Choroid plexus epithelial cell (primary cell): ENCODE data around the gene TRAK1.

Experiments used
- DNase-seq: peaks from one replicate; pipeline ENCODE4 v3.0.0-alpha.2; 2010; ENCODE audit warnings: low read depth
- H3K4me3 ChIP-seq: 2 replicates; pipeline ENCODE4 v1.5.1; 2011; ENCODE audit warnings: low read depth, mild to moderate bottlenecking, control low read depth, low read length, moderate library complexity
- TF ChIP-seq, protein P1 (sequence below): conservative IDR thresholded peaks from 2 replicates; pipeline ENCODE4 v1.5.1; 2011; ENCODE audit warnings: low read depth, mild to moderate bottlenecking, control low read depth, inconsistent platforms, low read length, moderate library complexity

The TRAK1 gene

DNA sequence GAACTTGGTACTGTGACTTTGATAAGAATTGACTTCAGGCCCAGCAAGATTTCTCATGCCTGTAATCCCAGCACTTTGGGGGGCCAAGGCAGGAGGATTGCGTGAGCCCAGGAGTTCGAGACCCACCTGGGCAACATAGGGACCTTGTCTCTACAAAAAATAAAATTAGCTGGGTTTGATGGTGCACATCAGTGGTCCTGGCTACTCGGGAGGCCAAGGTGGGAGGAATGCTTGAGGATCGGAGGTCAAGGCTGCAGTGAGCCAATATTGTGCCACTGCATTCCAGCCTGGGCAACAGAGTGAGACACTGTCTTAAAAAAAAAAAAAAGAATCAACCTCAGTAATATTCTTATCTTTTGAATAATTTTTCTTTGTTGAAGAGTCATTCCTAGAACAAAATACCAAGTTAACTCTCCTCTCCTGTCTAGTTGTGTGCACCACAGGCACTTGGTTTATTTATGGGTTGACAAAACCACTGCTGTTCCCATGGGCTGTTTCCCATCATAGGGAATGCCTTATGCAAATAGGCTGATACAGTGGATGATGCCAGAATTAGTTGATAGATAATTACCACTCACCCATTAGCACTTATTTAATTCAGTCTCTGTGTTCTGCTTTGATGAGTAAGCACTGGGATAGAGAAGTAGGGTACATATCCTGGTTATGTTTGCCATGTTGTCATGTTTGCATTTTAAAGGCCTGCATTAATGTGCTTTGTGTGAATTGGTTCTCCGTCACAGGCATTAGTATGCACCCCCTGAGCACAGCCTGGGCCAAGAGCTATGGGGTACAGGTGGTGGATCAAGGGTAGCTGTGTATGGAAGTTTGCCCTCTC is 32.9 kb downstream of the TRAK1 start:
- no peak for DNase-seq
- TF ChIP-seq, protein P1, sequence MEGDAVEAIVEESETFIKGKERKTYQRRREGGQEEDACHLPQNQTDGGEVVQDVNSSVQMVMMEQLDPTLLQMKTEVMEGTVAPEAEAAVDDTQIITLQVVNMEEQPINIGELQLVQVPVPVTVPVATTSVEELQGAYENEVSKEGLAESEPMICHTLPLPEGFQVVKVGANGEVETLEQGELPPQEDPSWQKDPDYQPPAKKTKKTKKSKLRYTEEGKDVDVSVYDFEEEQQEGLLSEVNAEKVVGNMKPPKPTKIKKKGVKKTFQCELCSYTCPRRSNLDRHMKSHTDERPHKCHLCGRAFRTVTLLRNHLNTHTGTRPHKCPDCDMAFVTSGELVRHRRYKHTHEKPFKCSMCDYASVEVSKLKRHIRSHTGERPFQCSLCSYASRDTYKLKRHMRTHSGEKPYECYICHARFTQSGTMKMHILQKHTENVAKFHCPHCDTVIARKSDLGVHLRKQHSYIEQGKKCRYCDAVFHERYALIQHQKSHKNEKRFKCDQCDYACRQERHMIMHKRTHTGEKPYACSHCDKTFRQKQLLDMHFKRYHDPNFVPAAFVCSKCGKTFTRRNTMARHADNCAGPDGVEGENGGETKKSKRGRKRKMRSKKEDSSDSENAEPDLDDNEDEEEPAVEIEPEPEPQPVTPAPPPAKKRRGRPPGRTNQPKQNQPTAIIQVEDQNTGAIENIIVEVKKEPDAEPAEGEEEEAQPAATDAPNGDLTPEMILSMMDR, result no peak
- no peak overlapping the region for H3K4me3 ChIP-seq

DNA sequence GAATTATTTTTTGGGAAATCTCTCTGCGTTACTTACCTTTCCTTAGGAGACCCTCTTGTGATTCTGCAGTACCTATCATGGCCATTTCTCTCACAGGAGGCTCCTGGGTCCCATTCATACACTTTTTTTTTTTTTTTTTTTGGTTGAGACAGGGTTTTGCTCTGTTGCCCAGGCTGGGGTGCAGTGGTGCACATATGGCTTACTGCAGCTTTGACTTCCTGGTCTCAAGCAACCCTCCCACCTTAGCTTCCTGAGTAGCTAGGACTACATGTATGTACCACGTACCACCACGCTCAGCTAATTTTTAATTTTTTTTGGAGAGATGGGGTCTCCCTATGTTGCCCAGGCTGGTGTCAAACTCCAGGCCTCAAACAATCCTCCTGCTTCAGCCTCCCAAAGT is 36.1 kb downstream of the TRAK1 start:
- TF ChIP-seq, protein P1, result no peak
- H3K4me3 ChIP-seq, result no peak overlapping the region
- DNase-seq, result no peak

DNA sequence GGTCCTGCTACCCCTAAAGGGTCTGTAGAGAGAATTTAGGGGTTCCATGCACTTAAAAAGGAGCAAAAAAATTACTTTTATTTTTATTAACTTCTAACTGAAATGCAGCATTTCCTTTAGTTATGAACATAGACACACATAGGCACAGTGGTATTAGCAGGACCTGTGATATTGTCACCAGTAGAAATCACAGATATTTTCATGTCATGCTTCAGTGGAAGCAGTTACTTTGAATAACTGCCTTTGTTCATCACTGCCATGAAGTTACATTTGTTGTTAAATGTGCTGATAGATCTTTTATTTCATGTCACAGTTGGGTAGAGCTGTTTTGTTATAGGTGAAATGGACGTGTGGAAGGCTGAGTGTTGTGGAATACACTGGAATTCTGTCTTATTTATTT is 37.4 kb downstream of the TRAK1 start:
- TF ChIP-seq, protein P1, result no peak
- no peak overlapping the region for H3K4me3 ChIP-seq
- DNase-seq, result no peak

DNA sequence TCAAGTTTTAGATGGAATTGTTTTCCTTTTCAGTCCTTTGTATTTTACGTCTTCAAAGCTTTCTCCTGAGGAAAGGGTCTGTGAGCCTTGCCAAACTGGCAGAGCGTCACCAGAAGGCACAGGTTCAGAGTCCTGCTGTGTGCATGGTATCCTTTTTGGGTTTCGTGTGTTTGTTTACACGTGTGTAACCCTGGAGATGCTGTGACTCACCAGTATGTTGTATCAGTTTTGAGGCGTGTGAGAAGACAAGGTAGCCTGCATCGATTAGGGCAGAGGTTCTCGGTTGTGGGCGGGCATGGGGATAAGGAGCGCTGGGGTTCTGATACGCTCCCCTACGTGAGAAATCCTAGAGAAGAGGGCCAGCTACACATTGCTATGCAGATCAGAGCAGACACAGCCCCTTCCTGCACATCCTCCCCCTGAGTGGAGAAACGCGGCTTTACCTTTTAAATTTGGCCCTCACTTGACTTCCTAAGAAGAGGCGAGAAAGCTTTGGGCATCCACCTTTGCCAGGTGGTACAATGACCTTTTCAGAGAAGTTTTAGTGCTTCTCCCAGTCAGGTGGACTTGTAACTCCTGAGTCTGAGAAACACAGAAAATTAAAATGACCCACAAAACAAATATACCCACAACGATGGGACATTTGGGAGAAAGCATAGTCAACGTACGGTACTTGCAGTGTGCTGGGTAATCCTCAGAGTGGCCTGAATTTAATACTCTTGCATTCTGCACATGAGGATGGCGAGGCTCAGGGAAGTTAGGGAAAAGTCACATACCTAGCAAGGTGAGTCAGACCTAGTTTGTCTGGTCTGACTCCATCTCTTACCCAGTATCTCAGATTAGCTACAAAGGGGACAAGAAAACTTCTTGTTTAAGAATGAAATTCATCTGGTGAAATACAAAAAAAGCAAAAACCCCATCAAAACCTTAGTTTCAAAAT is 38.1 kb downstream of the TRAK1 start:
- no peak overlapping the region for H3K4me3 ChIP-seq
- TF ChIP-seq, protein P1, result no peak
- peak; percentile 59 for DNase-seq

DNA sequence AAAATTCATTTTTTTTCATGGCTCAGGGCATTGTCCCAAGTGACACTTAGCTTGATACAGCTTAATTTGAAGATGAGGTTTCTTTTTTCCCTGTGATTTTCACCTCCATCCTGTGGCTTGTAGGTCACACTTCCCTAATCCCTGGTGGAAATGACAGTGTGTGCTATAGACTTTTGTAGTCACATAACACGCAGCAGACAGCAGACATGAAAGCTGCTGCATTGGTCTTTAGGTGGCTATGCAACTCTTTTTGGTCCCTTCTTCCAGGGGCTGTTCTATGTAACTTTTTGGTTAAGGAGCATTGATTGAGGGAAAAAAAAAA is 38.8 kb downstream of the TRAK1 start:
- DNase-seq, result no peak
- H3K4me3 ChIP-seq, result no peak overlapping the region
- TF ChIP-seq, protein P1, result no peak

DNA sequence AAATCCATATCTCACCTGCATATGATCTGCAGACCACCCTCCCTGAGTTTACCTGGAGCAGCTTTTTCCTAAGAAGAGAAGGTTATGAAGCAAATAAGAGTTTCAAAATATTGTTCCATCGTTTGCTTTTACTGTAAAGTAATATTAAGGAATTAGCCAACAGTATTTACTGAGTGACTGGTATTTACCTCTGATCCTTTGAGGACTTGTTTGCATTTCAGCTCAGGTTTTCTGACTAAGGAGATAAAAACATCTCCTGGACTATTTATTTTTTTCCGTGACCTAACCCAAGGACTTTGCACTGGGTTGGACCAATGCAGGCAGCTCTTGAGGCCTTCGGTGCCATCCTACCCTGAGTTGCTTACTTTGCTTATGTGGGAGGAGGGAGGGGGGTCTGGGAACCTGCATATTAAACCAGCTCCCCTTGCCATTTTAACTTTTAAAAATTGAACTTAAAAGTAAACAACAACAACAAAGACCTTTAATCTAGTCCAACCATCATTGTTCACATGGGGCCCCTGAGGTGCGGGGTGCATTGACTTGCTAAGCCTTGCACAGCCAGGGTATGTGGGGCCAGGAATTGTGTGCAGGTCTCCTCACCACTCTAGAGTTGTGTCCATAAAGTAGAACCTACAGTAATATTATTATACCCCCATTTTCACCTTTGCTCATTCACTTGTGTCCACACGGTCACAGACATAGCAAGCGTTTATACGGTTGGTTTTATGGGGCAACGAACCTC is 39.3 kb downstream of the TRAK1 start:
- H3K4me3 ChIP-seq, result no peak overlapping the region
- DNase-seq, result no peak
- TF ChIP-seq, protein P1, result no peak
